HepG2 (cell line): ENCODE data around the gene LLGL2. TPM values are rescaled to one million over a fixed set of nuclear protein-coding genes. Genes with fewer than 3 reads are reported as not detected.

ENCODE experiments used
- BRD4 ChIP-seq: sonication (generic); formaldehyde crosslinking; IDR thresholded peaks from 2 replicates; pipeline ENCODE4 v1.4.0; 2020; ENCODE audit warnings: missing genetic modification reagents
- CREB1 ChIP-seq, 2 experiments: fragments of 450-650 bp in 1 of 2; IDR thresholded peaks; 2 replicates each; pipeline ENCODE4 v1.6.1; 2016 to 2017; ENCODE audit warnings: control low read depth in 1 of 2, mild to moderate bottlenecking in 1 of 2, missing compliant biosample characterization in 1 of 2, missing genetic modification characterization in 1 of 2
- JUNB ChIP-seq: sonication (generic); formaldehyde crosslinking; IDR thresholded peaks from 2 replicates; pipeline ENCODE4 v1.8.0; 2022; ENCODE audit warnings: missing genetic modification reagents, mild to moderate bottlenecking, borderline replicate concordance
- KDM4B ChIP-seq: sonication (generic); formaldehyde crosslinking; IDR thresholded peaks from 2 replicates; pipeline ENCODE4 v1.4.0; 2020; ENCODE audit warnings: missing genetic modification reagents
- NCOA2 ChIP-seq: sonication (generic); formaldehyde crosslinking; IDR thresholded peaks from 2 replicates; pipeline ENCODE4 v1.8.0; 2022; ENCODE audit warnings: inconsistent platforms
- PITX1 ChIP-seq: sonication (generic); formaldehyde crosslinking; IDR thresholded peaks from 2 replicates; pipeline ENCODE4 v1.5.1; 2020; ENCODE audit warnings: mild to moderate bottlenecking, missing genetic modification reagents
- POGK ChIP-seq: sonication (generic); formaldehyde crosslinking; conservative IDR thresholded peaks from 2 replicates; pipeline ENCODE4 v1.8.0; 2022; ENCODE audit warnings: mild to moderate bottlenecking, moderate library complexity, missing genetic modification reagents
- RCOR2 ChIP-seq: IDR thresholded peaks from 2 replicates; pipeline ENCODE4 v1.6.1; 2016; ENCODE audit warnings: missing biosample characterization, missing genetic modification reagents
- RFX5 ChIP-seq: IDR thresholded peaks from 2 replicates; pipeline ENCODE4 v1.6.1; 2011; ENCODE audit warnings: low read depth, low read length, improper control_type of control experiment
- SKI ChIP-seq: fragments of 450-650 bp; IDR thresholded peaks from one replicate; pipeline ENCODE4 v1.6.1; 2018; ENCODE audit warnings: mild to moderate bottlenecking; ENCODE audit not compliant: partially characterized antibody
- SP1 ChIP-seq, 2 experiments: fragments of 450-650 bp in 1 of 2; sonication (generic) in 1 of 2; formaldehyde crosslinking in 1 of 2; IDR thresholded peaks; 2 replicates each; pipeline versions ENCODE4 v1.4.0 to v1.6.1; 2016 to 2020; ENCODE audit warnings: missing genetic modification reagents in 1 of 2
- SRSF1 ChIP-seq: fragments of 200-400 bp; formaldehyde crosslinking; optimal IDR thresholded peaks from 2 replicates; pipeline ENCODE3; 2017; ENCODE audit warnings: mild to moderate bottlenecking, low read depth, low read length, moderate library complexity
- ZNF44 ChIP-seq: sonication (generic); formaldehyde crosslinking; IDR thresholded peaks from 2 replicates; pipeline ENCODE4 v1.5.1; 2020; ENCODE audit warnings: mild to moderate bottlenecking, missing genetic modification reagents
- polyA plus RNA-seq, 8 experiments: library from polyadenylated mRNA; depleted of rRNA in 3 of 8; stranded (reverse) in 7 of 8; unstranded in 1 of 8; fragments of >200 nt; fragmentation: Illumina TruSeq in 4 of 8; extraction: Trizol in 4 of 8; gene quantifications; 2 replicates each; pipeline versions ENCODE4 v1.2.1 to v1.2.3, GENCODE V29; 2011 to 2016; ENCODE audit warnings: low read depth in 4 of 8, missing spikeins in 1 of 8, mixed read lengths in 1 of 8; ENCODE audit not compliant: insufficient read depth in 1 of 8
- total RNA-seq, 5 experiments: library from RNA; depleted of rRNA; stranded (reverse); fragments of >200 nt; fragmentation: Illumina TruSeq; extraction: Trizol; gene quantifications; 2 replicates each; pipeline ENCODE4 v1.2.3, GENCODE V29; 2016; ENCODE audit warnings: low read depth in 1 of 5
- TF ChIP-seq, protein P1 (sequence below), 2 experiments: sonication (generic) in 1 of 2; formaldehyde crosslinking in 1 of 2; IDR thresholded peaks; 2 replicates each; pipeline versions ENCODE4 v1.6.1 to v1.9.0; 2014 to 2022; ENCODE audit warnings: antibody characterized with exemption in 1 of 2, borderline replicate concordance in 1 of 2, inconsistent platforms in 1 of 2, low read depth in 1 of 2, missing genetic modification reagents in 1 of 2
- TF ChIP-seq, protein P2 (sequence below): sonication (generic); formaldehyde crosslinking; IDR thresholded peaks from 2 replicates; pipeline ENCODE4 v1.4.0; 2020; ENCODE audit warnings: mild to moderate bottlenecking, missing genetic modification reagents, borderline replicate concordance
- TF ChIP-seq, protein P3 (sequence below): sonication (generic); formaldehyde crosslinking; conservative IDR thresholded peaks from 2 replicates; pipeline ENCODE4 v1.4.0; 2020; ENCODE audit warnings: mild to moderate bottlenecking, missing genetic modification reagents, moderate library complexity

LLGL2 gene
- total and polyA plus RNA-seq, 2 of the 13 experiments (the other 11 are each of a cell fraction or from before 2014, with no cell fraction given), result 83.0 to 86.7 TPM

DNA sequence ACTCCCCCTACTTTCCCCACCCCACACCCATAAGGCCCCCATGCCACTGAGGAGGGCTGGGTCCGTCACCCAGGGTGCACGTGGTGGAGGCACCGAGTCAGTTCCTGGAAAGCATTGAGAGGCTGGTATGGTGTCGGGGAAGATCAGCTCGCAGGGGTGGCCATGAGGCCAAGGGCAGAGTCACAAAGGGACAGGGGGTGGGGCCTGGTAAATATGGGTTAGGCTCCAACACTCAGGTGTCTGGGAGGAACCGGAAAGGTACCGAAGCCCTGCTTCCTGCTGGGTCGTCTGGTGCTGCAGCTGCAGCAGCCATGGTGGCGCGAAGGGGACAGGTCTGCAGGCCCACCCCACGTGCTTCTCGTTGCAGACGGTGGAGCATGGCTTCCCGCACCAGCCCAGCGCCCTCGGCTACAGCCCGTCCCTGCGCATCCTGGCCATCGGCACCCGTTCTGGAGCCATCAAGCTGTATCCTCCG, 30.2 kb downstream of the LLGL2 start (continued):
- TF ChIP-seq, protein P1, sequence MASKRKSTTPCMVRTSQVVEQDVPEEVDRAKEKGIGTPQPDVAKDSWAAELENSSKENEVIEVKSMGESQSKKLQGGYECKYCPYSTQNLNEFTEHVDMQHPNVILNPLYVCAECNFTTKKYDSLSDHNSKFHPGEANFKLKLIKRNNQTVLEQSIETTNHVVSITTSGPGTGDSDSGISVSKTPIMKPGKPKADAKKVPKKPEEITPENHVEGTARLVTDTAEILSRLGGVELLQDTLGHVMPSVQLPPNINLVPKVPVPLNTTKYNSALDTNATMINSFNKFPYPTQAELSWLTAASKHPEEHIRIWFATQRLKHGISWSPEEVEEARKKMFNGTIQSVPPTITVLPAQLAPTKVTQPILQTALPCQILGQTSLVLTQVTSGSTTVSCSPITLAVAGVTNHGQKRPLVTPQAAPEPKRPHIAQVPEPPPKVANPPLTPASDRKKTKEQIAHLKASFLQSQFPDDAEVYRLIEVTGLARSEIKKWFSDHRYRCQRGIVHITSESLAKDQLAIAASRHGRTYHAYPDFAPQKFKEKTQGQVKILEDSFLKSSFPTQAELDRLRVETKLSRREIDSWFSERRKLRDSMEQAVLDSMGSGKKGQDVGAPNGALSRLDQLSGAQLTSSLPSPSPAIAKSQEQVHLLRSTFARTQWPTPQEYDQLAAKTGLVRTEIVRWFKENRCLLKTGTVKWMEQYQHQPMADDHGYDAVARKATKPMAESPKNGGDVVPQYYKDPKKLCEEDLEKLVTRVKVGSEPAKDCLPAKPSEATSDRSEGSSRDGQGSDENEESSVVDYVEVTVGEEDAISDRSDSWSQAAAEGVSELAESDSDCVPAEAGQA (IDR thresholded peaks at IDR 0.05; ENCODE audit: low read depth), result no peak
- TF ChIP-seq, protein P1 (CRISPR knock-in tag; IDR thresholded peaks at IDR 0.05; ENCODE audit: borderline replicate concordance), result no peak
- TF ChIP-seq SKI, result peak; percentile 84
- no peak for TF ChIP-seq SRSF1
- TF ChIP-seq ZNF44 (CRISPR knock-in tag), result no peak
- no peak for TF ChIP-seq RFX5
- TF ChIP-seq, protein P2, sequence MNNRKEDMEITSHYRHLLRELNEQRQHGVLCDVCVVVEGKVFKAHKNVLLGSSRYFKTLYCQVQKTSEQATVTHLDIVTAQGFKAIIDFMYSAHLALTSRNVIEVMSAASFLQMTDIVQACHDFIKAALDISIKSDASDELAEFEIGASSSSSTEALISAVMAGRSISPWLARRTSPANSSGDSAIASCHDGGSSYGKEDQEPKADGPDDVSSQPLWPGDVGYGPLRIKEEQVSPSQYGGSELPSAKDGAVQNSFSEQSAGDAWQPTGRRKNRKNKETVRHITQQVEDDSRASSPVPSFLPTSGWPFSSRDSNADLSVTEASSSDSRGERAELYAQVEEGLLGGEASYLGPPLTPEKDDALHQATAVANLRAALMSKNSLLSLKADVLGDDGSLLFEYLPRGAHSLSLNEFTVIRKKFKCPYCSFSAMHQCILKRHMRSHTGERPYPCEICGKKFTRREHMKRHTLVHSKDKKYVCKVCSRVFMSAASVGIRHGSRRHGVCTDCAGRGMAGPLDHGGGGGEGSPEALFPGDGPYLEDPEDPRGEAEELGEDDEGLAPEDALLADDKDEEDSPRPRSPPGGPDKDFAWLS (CRISPR knock-in tag), result 0 out of 2 replicates have a peak, but pooled peaks have one; percentile 35
- TF ChIP-seq NCOA2, result 0 out of 2 replicates have a peak, but pooled peaks have one; percentile 12
- TF ChIP-seq RCOR2 (CRISPR knock-in tag), result no peak
- TF ChIP-seq JUNB (CRISPR knock-in tag), result no peak
- no peak for TF ChIP-seq BRD4 (CRISPR knock-in tag)
- TF ChIP-seq KDM4B (CRISPR knock-in tag), result no peak
- TF ChIP-seq, protein P3, sequence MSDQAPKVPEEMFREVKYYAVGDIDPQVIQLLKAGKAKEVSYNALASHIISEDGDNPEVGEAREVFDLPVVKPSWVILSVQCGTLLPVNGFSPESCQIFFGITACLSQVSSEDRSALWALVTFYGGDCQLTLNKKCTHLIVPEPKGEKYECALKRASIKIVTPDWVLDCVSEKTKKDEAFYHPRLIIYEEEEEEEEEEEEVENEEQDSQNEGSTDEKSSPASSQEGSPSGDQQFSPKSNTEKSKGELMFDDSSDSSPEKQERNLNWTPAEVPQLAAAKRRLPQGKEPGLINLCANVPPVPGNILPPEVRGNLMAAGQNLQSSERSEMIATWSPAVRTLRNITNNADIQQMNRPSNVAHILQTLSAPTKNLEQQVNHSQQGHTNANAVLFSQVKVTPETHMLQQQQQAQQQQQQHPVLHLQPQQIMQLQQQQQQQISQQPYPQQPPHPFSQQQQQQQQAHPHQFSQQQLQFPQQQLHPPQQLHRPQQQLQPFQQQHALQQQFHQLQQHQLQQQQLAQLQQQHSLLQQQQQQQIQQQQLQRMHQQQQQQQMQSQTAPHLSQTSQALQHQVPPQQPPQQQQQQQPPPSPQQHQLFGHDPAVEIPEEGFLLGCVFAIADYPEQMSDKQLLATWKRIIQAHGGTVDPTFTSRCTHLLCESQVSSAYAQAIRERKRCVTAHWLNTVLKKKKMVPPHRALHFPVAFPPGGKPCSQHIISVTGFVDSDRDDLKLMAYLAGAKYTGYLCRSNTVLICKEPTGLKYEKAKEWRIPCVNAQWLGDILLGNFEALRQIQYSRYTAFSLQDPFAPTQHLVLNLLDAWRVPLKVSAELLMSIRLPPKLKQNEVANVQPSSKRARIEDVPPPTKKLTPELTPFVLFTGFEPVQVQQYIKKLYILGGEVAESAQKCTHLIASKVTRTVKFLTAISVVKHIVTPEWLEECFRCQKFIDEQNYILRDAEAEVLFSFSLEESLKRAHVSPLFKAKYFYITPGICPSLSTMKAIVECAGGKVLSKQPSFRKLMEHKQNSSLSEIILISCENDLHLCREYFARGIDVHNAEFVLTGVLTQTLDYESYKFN (CRISPR knock-in tag), result no peak
- TF ChIP-seq SP1 (IDR thresholded peaks at IDR 0.05), result no peak
- TF ChIP-seq SP1 (CRISPR knock-in tag; IDR thresholded peaks at IDR 0.05), result no peak
- peak; percentile 64; the same call in 1 of the 2 replicates for TF ChIP-seq PITX1
- TF ChIP-seq CREB1 (IDR thresholded peaks at IDR 0.05), result no peak
- no peak for TF ChIP-seq CREB1 (CRISPR knock-in tag; IDR thresholded peaks at IDR 0.05)
- TF ChIP-seq POGK (CRISPR knock-in tag), result no peak
